ENCODE data around the gene LDB1.

GRCh38 chr10:102072673-102073527, 47.3 kb downstream of the LDB1 start:
- TF ChIP-seq CTCF (IDR thresholded peaks at IDR 0.05) (peak; percentile 79 to 96 (median 92)), POLR2A (IDR thresholded peaks at IDR 0.05) (no peak)

Measured in heart left ventricle (tissue), 13 donors.